PC-3 (cell line): Measurements from ENCODE around the gene CPLANE2. TPM values are rescaled to one million over a fixed set of nuclear protein-coding genes. Genes with fewer than 3 reads are reported as not detected.

Source experiments
- ATAC-seq: fragments of 200-7000 bp; cut with Tn5 transposase; 2 replicates; pipeline ENCODE4 v1.9.1; 2020; ENCODE audit warnings: mild to moderate bottlenecking, moderate library complexity
- BruUV-seq: library from RNA; stranded (reverse); fragments of 400-500 nt; replicated peaks from 2 replicates; lab custom pipeline; 2021; lab: Mats Ljungman, UMichigan
- CTCF ChIA-PET: fragments of 300-600 bp; sonication (Branson Sonifier 250); formaldehyde crosslinking; loops from one replicate; lab custom pipeline; 2022; ENCODE audit warnings: antibody characterized with exemption; lab: Charles Lee
- POLR2A ChIA-PET: fragments of 300-600 bp; sonication (Branson Sonifier 250); formaldehyde crosslinking; loops from one replicate; lab custom pipeline; 2022; ENCODE audit warnings: antibody characterized with exemption; ENCODE audit not compliant: unreplicated experiment; lab: Charles Lee
- DNase-seq: peaks from one replicate; pipeline ENCODE4 v3.0.0-alpha.2; 2015
- H2AFZ ChIP-seq: fragments of 300-600 bp; sonication (generic); 2 replicates; pipeline ENCODE4 v1.6.0; 2016; ENCODE audit warnings: antibody characterized with exemption, low read length
- H3F3A ChIP-seq: fragments of 300-600 bp; sonication (generic); one replicate; pipeline ENCODE4 v1.6.0; 2017; ENCODE audit warnings: antibody characterized with exemption, low read length, control low read depth, mild to moderate bottlenecking; ENCODE audit not compliant: unreplicated experiment
- H3K27ac ChIP-seq: fragments of 300-600 bp; sonication (generic); 2 replicates; pipeline ENCODE4 v1.5.1; 2016; ENCODE audit warnings: mild to moderate bottlenecking, low read length
- H3K27me3 ChIP-seq: fragments of 300-600 bp; sonication (generic); 2 replicates; pipeline ENCODE4 v1.6.1; 2016; ENCODE audit warnings: low read length, mixed read lengths
- H3K36me3 ChIP-seq: fragments of 300-600 bp; sonication (generic); 2 replicates; pipeline ENCODE4 v1.6.1; 2016; ENCODE audit warnings: low read depth, mixed run types, low read length, mixed read lengths
- H3K4me1 ChIP-seq: fragments of 300-600 bp; sonication (generic); 2 replicates; pipeline ENCODE4 v1.5.1; 2016; ENCODE audit warnings: low read length; ENCODE audit not compliant: insufficient read depth
- H3K4me2 ChIP-seq: fragments of 300-600 bp; sonication (generic); 2 replicates; pipeline ENCODE4 v1.6.0; 2016; ENCODE audit warnings: low read length
- H3K4me3 ChIP-seq: fragments of 300-600 bp; sonication (generic); 2 replicates; pipeline ENCODE4 v1.5.1; 2016; ENCODE audit warnings: mild to moderate bottlenecking, low read length, mixed read lengths
- H3K79me2 ChIP-seq: fragments of 300-600 bp; sonication (generic); 2 replicates; pipeline ENCODE4 v1.6.1; 2017; ENCODE audit warnings: low read length, mixed read lengths
- H3K9ac ChIP-seq: fragments of 300-600 bp; sonication (generic); 2 replicates; pipeline ENCODE4 v1.6.0; 2016; ENCODE audit warnings: mild to moderate bottlenecking, low read length
- H3K9me2 ChIP-seq: fragments of 300-600 bp; sonication (generic); replicated peaks from 2 replicates; pipeline ENCODE4 v1.6.1; 2016; ENCODE audit warnings: mixed run types, low read length, mixed read lengths
- H3K9me3 ChIP-seq: fragments of 300-600 bp; sonication (generic); 2 replicates; pipeline ENCODE4 v1.6.1; 2016; ENCODE audit warnings: low read length, mixed read lengths
- H4K20me1 ChIP-seq: fragments of 300-600 bp; sonication (generic); 2 replicates; pipeline ENCODE4 v1.6.1; 2016; ENCODE audit warnings: low read length, mixed read lengths
- EZH2 ChIP-seq: fragments of 300-600 bp; sonication (generic); IDR thresholded peaks from one replicate; pipeline ENCODE4 v1.6.1; 2017; ENCODE audit warnings: antibody characterized with exemption, mild to moderate bottlenecking, low read length; ENCODE audit not compliant: unreplicated experiment
- EZH2phosphoT487 ChIP-seq: fragments of 300-600 bp; sonication (generic); IDR thresholded peaks from 2 replicates; pipeline ENCODE4 v1.6.1; 2018; ENCODE audit warnings: mild to moderate bottlenecking, antibody characterized with exemption, low read length, borderline replicate concordance
- intact Hi-C: fragments of 100-400 bp; cut with micrococcal nuclease; formaldehyde crosslinking; loops from 2 replicates; pipeline ENCODE4 v1.9.0; 2023
- total RNA-seq: library from RNA; depleted of rRNA; stranded (reverse); fragments of >200 nt; gene quantifications from 2 replicates; pipeline ENCODE4 v1.2.3, GENCODE V29; 2014
- TF ChIP-seq, protein P1 (sequence below): fragments of 300-600 bp; sonication (generic); conservative IDR thresholded peaks from 2 replicates; pipeline ENCODE4 v1.5.1; 2017; ENCODE audit warnings: antibody characterized with exemption, low read depth, mild to moderate bottlenecking, low read length

CPLANE2 gene
- total RNA-seq, 1 experiment from 2014 or later = 9.6 TPM

DNA sequence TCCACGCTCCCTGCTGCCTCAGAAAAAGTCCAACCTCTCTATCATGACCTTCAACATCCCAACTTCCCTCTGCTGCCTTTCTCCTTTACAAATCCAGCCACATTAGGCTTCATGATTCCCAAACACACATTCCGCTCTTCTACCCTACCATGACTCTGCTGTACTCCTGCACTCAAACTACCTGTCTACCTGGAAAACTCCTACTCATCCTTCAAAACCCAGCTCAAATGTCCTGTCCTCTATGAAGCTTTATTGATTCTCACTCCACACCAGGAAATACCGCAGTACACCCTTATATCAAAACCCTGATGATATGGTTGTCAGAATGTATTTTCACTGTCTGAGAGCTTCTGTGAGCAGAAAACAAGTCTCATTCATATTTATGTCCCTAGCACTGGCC lies 33.4 kb downstream of the CPLANE2 start:
- ChIA-PET POLR2A (interaction anchor here (0.5 kb wide), 1 partner anchor 158 kb away, joined by 27 read pairs; no protein-coding TSS in a partner anchor), CTCF (no interaction called here)
- intact Hi-C loops = no loop called here
- Histone ChIP-seq H3K4me1 (peaks cover 12% of the 10 kb centered on the region), H2AFZ (no peak overlapping the region), H3K27me3 (no peaks in the 10 kb centered on the region), H3K4me3 (no peak overlapping the region), H3F3A (no peaks in the 10 kb centered on the region), H3K4me2 (no peak overlapping the region), H3K9me3 (no peaks in the 10 kb centered on the region), H3K9ac (no peak overlapping the region), H3K79me2 (peaks cover 6% of the 10 kb centered on the region; the same call in 1 of the 2 replicates), H4K20me1 (no peaks in the 10 kb centered on the region), H3K36me3 (no peaks in the 10 kb centered on the region), H3K27ac (no peak overlapping the region), H3K9me2 (no peaks in the 10 kb centered on the region)
- BruUV-seq = no TSS peak
- ATAC-seq = no peak
- TF ChIP-seq EZH2phosphoT487 (no peak), EZH2 (no peak)
- TF ChIP-seq, protein P1, sequence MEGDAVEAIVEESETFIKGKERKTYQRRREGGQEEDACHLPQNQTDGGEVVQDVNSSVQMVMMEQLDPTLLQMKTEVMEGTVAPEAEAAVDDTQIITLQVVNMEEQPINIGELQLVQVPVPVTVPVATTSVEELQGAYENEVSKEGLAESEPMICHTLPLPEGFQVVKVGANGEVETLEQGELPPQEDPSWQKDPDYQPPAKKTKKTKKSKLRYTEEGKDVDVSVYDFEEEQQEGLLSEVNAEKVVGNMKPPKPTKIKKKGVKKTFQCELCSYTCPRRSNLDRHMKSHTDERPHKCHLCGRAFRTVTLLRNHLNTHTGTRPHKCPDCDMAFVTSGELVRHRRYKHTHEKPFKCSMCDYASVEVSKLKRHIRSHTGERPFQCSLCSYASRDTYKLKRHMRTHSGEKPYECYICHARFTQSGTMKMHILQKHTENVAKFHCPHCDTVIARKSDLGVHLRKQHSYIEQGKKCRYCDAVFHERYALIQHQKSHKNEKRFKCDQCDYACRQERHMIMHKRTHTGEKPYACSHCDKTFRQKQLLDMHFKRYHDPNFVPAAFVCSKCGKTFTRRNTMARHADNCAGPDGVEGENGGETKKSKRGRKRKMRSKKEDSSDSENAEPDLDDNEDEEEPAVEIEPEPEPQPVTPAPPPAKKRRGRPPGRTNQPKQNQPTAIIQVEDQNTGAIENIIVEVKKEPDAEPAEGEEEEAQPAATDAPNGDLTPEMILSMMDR = no peak
- DNase-seq = no peak

DNA sequence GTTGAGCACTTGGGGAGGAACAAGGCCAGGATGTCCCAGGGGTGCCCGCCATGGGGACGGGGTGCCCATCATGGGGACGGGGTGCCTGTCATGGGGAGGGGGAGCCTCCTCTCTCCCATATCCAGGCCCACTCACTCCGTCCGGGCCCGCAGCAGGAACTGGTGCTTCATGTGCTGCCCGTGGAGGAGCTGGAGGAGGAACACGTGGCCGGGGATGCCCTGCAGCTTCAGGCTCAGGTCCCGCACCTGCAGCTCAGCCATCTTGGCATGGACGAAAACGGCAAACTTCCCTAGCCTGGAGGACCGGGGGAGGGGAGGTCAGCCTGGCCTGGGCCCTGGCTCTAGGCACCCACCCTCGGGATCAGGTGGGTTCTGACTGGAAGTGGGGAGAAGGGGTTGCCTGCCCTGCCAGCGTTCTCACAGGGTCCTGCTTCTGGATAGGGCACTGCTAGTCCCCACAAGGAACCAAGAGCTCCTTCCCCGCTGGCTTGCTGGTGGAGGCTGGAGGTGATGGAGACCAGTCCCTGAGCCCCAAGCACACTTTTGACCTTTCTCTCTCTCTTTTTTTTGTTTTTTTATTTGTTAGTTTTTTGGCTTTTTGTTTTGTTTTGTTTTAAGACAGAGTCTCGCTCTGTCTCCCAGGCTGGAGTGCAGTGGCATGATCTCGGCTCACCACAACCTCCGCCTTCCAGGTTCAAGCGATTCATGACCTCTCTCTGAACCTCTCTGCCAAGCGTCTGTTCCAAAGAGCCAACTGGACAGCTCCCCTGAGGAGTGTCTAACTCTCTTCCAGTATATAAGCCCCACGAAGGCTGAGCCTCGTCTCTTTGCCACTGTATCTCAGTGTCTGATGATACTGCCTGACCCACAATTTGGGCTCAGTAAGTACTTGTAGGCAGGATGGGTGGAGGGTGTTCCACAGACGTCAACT lies 34.4 kb downstream of the CPLANE2 start:
- Histone ChIP-seq H3K79me2 (peaks cover 6% of the 10 kb centered on the region; the same call in 1 of the 2 replicates), H3K4me3 (no peak overlapping the region), H3K4me1 (peaks cover 10% of the 10 kb centered on the region), H2AFZ (no peak overlapping the region), H4K20me1 (no peaks in the 10 kb centered on the region), H3K9ac (no peak overlapping the region), H3K4me2 (no peak overlapping the region), H3K9me2 (no peaks in the 10 kb centered on the region), H3K36me3 (no peaks in the 10 kb centered on the region), H3K9me3 (no peaks in the 10 kb centered on the region), H3F3A (no peaks in the 10 kb centered on the region), H3K27ac (no peak overlapping the region), H3K27me3 (no peaks in the 10 kb centered on the region)
- TF ChIP-seq, protein P1 = no peak
- TF ChIP-seq EZH2phosphoT487 = no peak
- TF ChIP-seq EZH2 = no peak
- ATAC-seq (no peak), DNase-seq (no peak)
- BruUV-seq = no TSS peak
- intact Hi-C loops = no loop called here
- ChIA-PET CTCF (no interaction called here), POLR2A (no interaction called here)

DNA sequence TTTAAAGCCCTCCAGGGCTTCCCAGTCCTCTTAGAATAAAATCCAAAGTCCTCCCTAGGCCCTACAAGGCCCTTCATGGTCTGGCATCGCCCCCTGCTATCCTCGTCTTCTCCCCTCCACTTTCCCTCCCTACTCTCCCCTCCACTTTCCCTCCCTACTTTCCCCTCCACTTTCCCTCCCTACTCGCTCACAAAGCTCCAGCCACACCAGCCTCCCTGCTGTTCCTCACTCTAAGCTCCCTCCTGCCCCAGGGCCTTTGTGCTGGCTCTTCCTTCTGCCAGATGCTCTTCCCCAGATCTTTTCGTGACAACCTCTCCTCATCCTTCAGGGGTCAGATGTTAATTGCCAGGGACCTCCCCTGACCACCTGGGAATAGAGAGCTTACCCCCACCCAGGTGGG lies 37.3 kb downstream of the CPLANE2 start:
- DNase-seq = no peak
- TF ChIP-seq EZH2phosphoT487 (no peak), EZH2 (no peak)
- TF ChIP-seq, protein P1 = no peak
- no peaks in the 10 kb centered on the region for H3K4me1 ChIP-seq
- no peaks in the 10 kb centered on the region for H3F3A ChIP-seq
- no peak overlapping the region for H2AFZ ChIP-seq
- no peaks in the 10 kb centered on the region for H3K79me2 ChIP-seq
- no peaks in the 10 kb centered on the region for H3K9me2 ChIP-seq
- ChIA-PET CTCF (no interaction called here), POLR2A (no interaction called here)
- intact Hi-C loops = no loop called here
- no peaks in the 10 kb centered on the region for H3K9me3 ChIP-seq
- no peaks in the 10 kb centered on the region for H3K27me3 ChIP-seq
- H4K20me1 ChIP-seq = no peaks in the 10 kb centered on the region
- H3K4me2 ChIP-seq = no peak overlapping the region
- H3K9ac ChIP-seq = no peak overlapping the region
- H3K36me3 ChIP-seq = no peaks in the 10 kb centered on the region
- BruUV-seq = no TSS peak
- ATAC-seq = no peak
- no peak overlapping the region for H3K4me3 ChIP-seq
- H3K27ac ChIP-seq = no peak overlapping the region
